ENCODE results near the gene ZCCHC24.

GRCh38 chr10:79438699-79439085, 6.7 kb downstream of the ZCCHC24 start:
- TF ChIP-seq CTCF (conservative IDR thresholded peaks at IDR 0.05) (no peak), EZH2 (IDR thresholded peaks at IDR 0.05; ENCODE audit: low read depth) (no peak)

Measured in PC-9 (cell line).